Esophagus mucosa (tissue), 1 donor: ENCODE measurements around the gene PXMP4. TPM values are rescaled to one million over a fixed set of nuclear protein-coding genes. Genes with fewer than 3 reads are reported as not detected.
A peak's percentile ranks its signal among the peaks of the same experiment; 100 is the strongest.
"Not testable (repeated sequence)": the region's sequence is repeated elsewhere in the genome, so short reads cannot be mapped to it uniquely, and the experiment has no call there.

Experiments
- ATAC-seq: fragments of 200-7000 bp; cut with Tn5 transposase; one replicate; pipeline ENCODE4 v1.9.1; 2020
- total RNA-seq: library from RNA; stranded (reverse); gene quantifications from one replicate; pipeline ENCODE4 v1.2.4, GENCODE V29; 2023
- donor health status: DM: yes; HTN: yes; CAD: no.

PXMP4 gene
- total RNA-seq, 1 donor from 2014 or later: 9.6 TPM

- ATAC-seq: peak; percentile 26
Measured at GRCh38 chr20:33702861-33703260, 17.2 kb downstream of the PXMP4 start.

- no peak for ATAC-seq
Measured at GRCh38 chr20:33701629-33702450, 18.3 kb downstream of the PXMP4 start.

- ATAC-seq: not testable (repeated sequence)
Measured at GRCh38 chr20:33700696-33701441, 19.2 kb downstream of the PXMP4 start.

GRCh38 chr20:33698966-33699365 is 21.1 kb downstream of the PXMP4 start:
- ATAC-seq: not testable (repeated sequence)

GRCh38 chr20:33697129-33697528 is 23.0 kb downstream of the PXMP4 start:
- peak; percentile 33 for ATAC-seq

- no peak for ATAC-seq
Measured at GRCh38 chr20:33696448-33696847, 23.7 kb downstream of the PXMP4 start.

- ATAC-seq: no peak
Measured at GRCh38 chr20:33694639-33695012, 25.5 kb downstream of the PXMP4 start.

- peak; percentile 17 for ATAC-seq
Measured at GRCh38 chr20:33693741-33694638, 26.1 kb downstream of the PXMP4 start.

- ATAC-seq: no peak
Measured at GRCh38 chr20:33693289-33693688, 26.8 kb downstream of the PXMP4 start.

- no peak for ATAC-seq
Measured at GRCh38 chr20:33689973-33690372, 30.1 kb downstream of the PXMP4 start.

- ATAC-seq: no peak
Measured at GRCh38 chr20:33689493-33689892, 30.6 kb downstream of the PXMP4 start.

GRCh38 chr20:33688938-33689424 is 31.1 kb downstream of the PXMP4 start:
- ATAC-seq: no peak

- no peak for ATAC-seq
Measured at GRCh38 chr20:33687993-33688937, 31.8 kb downstream of the PXMP4 start.

- no peak for ATAC-seq
Measured at GRCh38 chr20:33687370-33687915, 32.7 kb downstream of the PXMP4 start.

GRCh38 chr20:33686984-33687366 is 33.1 kb downstream of the PXMP4 start:
- ATAC-seq: no peak

- peak; percentile 94 for ATAC-seq
Measured at GRCh38 chr20:33686100-33686983, 33.8 kb downstream of the PXMP4 start, which contains the start of gene E2F1. TSS of gene E2F1 (minus strand) at chr20:33686385. CDS start at chr20:33686264, 121 bp downstream.

GRCh38 chr20:33685328-33686099 is 34.6 kb downstream of the PXMP4 start:
- ATAC-seq: peak; percentile 73

GRCh38 chr20:33684533-33685327 is 35.4 kb downstream of the PXMP4 start:
- ATAC-seq: peak; percentile 52
